ENCODE results near the gene MYO5A.

MYO5A gene

DNA sequence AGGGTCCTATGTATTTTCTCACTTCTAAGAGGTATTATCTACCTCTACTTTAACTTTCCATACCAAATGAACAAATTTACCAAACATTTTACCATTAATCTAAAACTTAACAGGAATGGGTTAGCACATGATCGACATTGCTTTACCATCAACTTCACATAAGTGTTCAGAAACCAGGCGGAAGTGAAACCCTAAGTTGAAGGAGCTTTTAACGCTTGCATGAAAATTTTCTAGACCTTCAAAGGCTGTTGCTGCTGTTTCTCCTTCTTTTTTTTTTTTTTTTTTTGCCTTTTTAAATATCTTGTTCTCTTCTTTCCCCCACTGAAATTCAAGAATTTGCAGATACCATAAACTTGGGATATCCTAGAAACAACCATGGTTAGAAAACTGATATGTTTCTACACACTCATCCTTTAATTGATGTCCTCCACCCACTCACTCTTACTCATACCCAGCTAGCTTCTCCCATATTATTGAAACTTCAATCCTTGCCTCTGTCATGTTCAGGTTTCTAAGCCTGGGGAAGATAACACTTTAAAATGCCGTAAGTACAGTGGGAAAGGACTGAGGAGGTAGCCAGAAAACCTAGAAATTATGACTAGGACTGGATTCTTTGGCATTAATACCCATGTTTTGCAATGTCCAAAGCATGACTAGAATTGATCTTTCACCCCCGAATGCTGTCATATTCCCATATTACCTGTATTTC, 24.7 kb downstream of the MYO5A start:
- peak; percentile 24 to 41 for DNase-seq (ENCODE audit: low read depth in 2 of 2)
- TF ChIP-seq, protein P1, sequence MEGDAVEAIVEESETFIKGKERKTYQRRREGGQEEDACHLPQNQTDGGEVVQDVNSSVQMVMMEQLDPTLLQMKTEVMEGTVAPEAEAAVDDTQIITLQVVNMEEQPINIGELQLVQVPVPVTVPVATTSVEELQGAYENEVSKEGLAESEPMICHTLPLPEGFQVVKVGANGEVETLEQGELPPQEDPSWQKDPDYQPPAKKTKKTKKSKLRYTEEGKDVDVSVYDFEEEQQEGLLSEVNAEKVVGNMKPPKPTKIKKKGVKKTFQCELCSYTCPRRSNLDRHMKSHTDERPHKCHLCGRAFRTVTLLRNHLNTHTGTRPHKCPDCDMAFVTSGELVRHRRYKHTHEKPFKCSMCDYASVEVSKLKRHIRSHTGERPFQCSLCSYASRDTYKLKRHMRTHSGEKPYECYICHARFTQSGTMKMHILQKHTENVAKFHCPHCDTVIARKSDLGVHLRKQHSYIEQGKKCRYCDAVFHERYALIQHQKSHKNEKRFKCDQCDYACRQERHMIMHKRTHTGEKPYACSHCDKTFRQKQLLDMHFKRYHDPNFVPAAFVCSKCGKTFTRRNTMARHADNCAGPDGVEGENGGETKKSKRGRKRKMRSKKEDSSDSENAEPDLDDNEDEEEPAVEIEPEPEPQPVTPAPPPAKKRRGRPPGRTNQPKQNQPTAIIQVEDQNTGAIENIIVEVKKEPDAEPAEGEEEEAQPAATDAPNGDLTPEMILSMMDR (IDR thresholded peaks at IDR 0.05; ENCODE audit: low read depth, low read length), result no peak
- no peak overlapping the region for H3K4me3 ChIP-seq (replicated peaks in 1 of 2; ENCODE audit: low read depth in 2 of 2, low read length in 2 of 2)

DNA sequence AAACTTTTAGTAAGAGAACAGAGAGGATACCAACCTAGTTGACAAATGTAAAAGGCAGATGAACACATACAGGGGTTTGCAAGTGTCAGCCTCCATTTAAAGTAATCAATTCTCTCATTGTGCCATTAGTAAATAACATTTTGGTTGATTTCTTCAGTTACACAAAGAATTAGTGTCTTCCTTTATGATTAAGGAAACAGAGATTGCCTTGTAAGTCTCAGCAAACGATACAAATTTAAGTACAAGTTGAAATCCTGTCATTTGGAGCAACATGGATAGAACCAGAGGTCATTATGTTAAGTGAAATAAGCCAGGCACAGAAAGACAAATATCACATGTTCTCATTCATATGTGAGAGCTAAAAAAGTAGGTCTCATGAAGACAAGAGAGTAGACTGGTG, 26.1 kb downstream of the MYO5A start:
- TF ChIP-seq, protein P1 (IDR thresholded peaks at IDR 0.05; ENCODE audit: low read depth, low read length), result no peak
- H3K4me3 ChIP-seq (replicated peaks in 1 of 2; ENCODE audit: low read depth in 2 of 2, low read length in 2 of 2), result no peak overlapping the region
- no peak for DNase-seq (ENCODE audit: low read depth in 2 of 2)

DNA sequence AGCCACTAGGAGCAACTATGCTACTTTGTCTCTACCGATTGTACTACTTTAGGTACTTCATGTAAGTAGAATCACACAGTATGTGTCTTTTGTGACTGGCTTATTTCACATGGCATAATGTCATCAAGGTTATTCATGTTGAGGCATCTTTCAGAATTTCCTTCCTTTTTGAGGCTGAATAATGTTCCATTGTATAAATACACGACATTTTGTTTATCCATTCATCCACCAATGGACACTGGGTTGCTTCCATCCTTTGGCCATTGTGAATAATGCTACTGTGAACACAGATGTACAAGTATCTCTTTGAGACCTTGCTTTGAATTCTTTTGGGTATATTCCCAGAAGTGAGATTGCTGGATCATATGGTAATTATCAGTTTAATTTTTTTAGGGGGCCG, 29.2 kb downstream of the MYO5A start:
- TF ChIP-seq, protein P1 (IDR thresholded peaks at IDR 0.05; ENCODE audit: low read depth, low read length), result no peak
- H3K4me3 ChIP-seq (replicated peaks in 1 of 2; ENCODE audit: low read depth in 2 of 2, low read length in 2 of 2), result no peak overlapping the region
- no peak for DNase-seq (ENCODE audit: low read depth in 2 of 2)

DNA sequence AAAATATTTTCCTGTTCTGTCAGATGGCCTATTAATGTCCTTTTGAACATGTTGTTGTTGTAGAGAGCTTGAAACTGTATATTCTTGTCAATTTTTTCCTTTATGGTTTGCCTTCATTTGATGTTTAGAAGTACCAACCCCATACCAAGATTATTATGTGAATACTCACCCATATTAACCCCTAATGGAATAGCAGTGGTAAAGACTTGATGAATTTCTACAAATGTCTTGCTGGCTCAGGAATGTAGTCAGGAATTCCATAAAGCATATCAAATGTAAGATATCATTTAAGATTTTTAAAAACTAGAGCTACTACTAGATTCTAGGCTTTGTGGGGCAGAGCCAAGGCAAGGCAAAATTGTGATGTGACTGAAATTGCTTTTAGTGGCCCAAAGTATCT, 30.0 kb downstream of the MYO5A start:
- no peak overlapping the region for H3K4me3 ChIP-seq (replicated peaks in 1 of 2; ENCODE audit: low read depth in 2 of 2, low read length in 2 of 2)
- TF ChIP-seq, protein P1 (IDR thresholded peaks at IDR 0.05; ENCODE audit: low read depth, low read length), result no peak
- DNase-seq (ENCODE audit: low read depth in 2 of 2), result no peak

DNA sequence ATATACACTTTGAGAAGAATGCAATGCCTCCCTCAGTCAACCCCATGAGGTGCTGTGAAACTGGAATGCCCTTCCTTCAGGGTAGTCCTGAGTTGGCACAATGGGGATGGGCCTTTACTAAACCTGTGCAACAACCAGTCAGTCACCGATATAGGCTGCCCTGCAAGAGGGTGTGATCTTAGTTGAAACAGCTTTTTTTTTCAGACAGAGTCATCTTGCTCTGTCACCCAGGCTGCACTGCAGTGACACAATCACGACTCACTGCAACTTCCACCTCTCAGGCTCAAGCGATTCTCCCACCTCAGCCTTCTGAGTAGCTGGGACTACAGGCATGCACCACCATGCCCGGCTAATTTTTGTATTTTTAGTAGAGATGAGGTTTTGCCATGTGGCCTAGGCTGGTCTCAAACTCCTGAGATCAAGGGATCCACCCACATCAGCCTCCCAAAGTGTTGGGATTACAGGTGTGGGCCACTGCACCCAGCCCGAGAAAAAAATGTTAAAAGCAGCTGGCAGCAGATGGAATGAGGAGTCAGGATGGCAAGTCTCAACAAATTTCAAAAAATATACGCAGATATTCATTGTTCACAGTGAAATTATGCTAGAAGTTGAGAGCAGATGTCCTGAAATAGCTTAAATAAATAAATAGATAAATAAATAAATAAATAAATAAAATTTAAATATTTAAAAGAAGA, 31.8 kb downstream of the MYO5A start:
- peak in 1 of 2 donors; percentile 67 for DNase-seq (ENCODE audit: low read depth in 2 of 2)
- TF ChIP-seq, protein P1 (IDR thresholded peaks at IDR 0.05; ENCODE audit: low read depth, low read length), result no peak
- H3K4me3 ChIP-seq (replicated peaks in 1 of 2; ENCODE audit: low read depth in 2 of 2, low read length in 2 of 2), result no peak overlapping the region

DNA sequence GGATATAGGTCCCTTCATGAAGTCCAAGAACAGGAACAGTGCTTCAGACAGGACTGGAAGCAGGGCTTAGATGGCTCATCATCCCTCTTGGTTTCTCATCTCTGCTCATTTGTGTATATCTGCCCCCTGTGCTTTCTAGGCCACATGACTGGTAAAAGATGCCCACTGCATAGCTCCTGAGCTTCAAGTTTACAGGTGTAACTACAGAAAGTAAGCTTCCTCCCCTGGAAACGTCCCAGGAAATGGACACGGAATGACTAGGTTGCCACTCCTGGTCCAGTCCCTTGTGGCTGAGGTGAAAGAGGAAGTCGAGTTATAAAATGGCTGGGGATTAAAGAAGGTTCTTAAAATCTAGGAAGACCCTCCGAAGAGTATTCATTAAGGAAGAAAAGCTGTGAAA, 32.5 kb downstream of the MYO5A start:
- TF ChIP-seq, protein P1 (IDR thresholded peaks at IDR 0.05; ENCODE audit: low read depth, low read length), result no peak
- no peak overlapping the region for H3K4me3 ChIP-seq (replicated peaks in 1 of 2; ENCODE audit: low read depth in 2 of 2, low read length in 2 of 2)
- DNase-seq (ENCODE audit: low read depth in 2 of 2), result no peak
